HG03460 (cell line): ENCODE results near the gene AGTPBP1.
A peak's percentile ranks its signal among the peaks of the same experiment; 100 is the strongest.
"Not testable (repeated sequence)": the region's sequence is repeated elsewhere in the genome, so short reads cannot be mapped to it uniquely, and the experiment has no call there.

Experiments
- ATAC-seq: cut with Tn5 transposase; IDR thresholded peaks from one replicate; pipeline ENCODE4 v1.9.1; 2021; ENCODE audit not compliant: unreplicated experiment

AGTPBP1 gene

DNA sequence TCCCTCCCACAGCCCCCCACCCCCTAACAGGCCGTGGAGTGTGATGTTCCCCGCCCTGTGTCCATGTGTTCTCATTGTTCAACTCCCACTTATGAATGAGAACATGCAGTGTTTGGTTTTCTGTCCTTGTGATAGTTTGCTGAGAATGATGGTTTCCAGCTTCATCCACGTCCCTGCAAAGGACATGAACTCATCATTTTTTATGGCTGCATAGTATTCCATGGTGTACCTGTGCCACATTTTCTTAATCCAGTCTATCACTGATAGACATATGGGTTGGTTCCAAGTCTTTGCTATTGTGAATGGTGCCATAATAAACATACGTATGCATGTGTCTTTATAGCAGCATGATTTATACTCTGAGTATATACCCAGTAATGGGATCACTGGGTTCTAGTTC is 23.9 kb downstream of the AGTPBP1 start:
- not testable (repeated sequence) for ATAC-seq

DNA sequence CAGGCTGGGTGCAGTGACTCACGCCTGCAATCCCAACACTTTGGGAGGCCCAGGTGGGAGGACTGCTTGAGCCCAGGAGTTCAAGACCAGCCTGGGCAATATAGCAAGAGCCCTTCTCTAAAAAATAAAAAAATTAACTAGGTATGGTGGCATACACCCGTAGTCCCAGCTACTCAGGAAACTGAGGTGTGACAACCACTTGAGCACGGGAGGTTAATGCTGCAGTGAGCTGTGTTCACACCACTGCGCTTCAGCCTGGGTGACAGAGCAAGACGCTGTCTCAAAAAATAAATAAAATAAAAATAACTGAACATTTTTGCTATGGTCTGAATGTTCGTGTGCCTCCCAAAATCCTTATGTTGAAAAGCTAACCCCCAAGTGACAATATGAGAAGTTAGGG is 24.5 kb downstream of the AGTPBP1 start:
- ATAC-seq: no peak

DNA sequence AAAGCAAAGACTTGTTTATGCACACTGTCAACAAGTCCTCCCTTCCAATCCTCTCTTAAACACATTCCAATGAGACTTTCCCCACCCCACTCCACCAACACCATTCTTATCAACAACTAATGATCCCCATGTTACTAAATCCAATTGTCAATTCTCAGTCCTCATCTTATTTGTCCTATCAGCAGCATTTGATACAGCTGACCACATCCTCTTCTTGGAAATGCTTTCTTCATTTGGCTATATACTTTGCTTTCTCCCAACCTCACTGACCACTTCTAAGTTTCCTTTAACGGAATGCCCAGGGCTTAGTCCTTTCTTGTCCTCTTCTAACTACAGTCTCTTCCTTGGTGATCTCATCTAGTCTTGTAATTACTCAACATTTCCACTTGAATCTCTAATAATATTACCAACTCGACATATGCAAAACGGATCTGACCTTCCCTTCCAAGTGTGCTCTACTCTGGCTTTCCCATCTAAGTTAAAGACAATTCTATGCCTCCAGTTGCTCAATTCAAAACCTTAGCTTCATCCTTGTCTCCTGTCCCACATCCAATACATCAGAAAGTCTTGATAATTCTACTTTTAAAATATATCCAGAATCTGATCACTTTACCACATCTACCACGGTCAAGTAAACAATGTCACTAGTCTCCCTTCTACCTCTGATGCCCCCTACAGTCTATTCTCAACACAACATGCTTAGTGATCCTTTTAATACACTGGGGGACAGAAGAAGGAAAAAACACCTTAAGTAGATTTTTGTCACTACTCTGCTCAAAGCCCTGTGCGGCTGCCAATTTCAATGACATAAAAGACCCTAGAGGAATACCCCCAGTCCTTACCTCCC is 25.5 kb downstream of the AGTPBP1 start:
- ATAC-seq: peak; percentile 65

DNA sequence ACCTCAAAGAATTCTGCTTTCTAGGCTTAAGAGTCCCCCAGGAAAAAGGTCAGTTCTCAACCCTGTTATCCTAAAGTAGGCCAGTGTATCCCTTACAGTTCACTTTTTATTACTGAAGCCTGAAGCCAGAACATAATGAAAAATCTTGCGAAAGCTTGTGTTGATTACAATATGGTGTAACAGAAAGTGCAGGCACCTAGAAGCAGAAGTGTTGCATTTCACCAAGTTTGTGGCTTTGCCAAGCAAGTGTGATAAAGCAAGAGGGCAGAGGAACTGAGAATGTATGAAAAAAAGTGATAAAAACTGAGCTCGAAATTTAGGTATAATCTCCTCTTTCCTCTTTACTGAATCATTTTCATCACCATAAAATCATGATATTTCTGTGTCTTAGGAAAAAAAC is 26.2 kb downstream of the AGTPBP1 start:
- peak; percentile 73 for ATAC-seq

DNA sequence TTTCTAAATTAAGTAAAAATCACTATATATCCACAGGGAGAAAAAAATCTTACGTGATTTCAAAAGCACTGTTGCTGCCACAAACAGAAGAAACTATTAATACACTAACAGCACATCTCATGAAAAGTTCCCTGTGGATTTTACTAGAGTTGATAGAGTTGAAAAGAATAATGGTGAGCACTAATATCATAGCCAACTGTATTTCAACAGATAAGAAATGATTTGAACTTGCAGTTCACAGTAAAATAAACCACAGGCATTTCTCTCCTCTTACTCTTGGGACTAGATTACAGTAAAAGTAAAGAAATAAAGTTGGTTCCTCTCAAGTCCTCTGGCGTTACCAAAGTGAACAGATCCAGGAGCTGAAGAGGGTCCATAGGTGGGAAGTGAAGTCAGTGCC is 27.9 kb downstream of the AGTPBP1 start:
- no peak for ATAC-seq

DNA sequence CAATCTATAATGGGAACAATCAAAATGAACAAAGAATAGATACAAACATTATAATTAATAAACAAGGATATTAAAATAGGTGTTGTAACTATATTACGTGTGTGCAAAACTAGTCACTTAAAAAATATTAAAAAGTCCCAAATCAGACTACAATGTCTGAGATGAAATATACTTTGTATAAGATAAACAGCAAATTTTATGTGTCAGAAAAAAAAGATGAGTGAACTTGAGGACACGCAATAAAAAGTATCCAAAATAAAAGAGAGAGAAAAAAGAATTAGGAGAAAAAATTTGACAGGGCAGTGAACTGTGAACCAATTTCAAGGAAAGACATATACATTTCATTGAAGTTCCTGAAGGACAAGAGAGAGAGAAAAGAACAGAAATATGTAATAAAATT is 37.0 kb downstream of the AGTPBP1 start:
- no peak for ATAC-seq

DNA sequence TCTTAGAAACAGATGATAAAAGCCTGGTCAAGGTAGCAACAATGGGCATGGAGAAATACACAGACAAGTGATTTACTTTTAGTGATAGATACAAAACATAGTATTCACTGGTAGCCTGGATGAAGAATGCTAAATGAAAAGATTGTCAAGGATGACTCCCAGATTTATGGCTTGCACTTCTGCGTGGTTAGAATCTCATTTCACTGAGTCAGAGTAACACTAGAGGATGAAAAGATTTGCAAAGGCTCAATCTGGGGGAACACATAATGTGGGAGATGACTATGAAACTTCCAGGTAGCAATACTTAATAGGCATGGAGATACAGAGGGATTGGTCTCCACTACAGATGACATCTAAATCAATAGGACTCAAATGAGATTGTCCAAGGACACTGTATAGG is 38.4 kb downstream of the AGTPBP1 start:
- ATAC-seq: no peak

DNA sequence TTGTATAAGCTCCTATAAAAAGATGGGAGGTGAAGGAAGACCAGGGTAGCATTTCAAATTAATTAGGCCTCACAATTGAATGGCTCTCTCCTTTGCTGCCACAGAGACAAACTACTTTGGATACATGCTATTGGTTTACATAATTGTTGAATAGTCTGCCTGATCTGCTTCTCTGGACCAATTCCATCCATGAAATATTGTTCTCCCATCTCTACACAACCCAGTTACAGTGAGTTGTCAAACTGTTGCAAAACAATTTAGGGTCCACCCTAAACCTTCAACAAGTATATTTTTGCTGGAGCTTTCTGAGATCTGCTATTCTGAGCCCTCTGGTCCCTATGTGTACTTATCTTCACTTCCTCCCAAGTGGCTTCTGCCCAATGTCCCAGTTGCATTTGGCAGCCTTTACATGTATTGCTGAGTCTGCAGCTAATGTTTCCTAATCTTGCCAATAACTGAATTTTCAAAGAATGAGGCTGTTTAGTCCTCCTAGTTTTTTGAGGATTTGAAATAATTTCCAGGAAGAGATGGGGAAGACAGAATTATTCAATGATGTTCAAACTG is 38.9 kb downstream of the AGTPBP1 start:
- no peak for ATAC-seq

DNA sequence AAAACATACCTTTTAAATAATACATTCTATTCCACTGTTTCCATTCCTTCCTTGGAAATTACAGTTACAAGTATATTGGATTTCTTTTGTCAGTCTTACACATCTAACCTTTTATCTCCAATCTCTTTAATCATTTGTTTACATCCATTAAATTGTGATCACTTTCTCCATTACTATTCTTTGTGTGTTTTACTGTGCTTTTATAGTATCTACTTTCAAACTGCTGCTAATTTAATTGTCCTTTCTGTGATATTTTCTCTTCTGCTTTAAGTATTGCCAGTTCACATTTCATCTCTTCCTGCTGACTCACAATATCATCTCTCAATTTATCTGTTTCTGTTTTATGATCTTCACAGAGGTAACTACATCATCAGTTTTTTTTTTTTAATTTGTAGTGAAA is 39.6 kb downstream of the AGTPBP1 start:
- ATAC-seq: no peak

DNA sequence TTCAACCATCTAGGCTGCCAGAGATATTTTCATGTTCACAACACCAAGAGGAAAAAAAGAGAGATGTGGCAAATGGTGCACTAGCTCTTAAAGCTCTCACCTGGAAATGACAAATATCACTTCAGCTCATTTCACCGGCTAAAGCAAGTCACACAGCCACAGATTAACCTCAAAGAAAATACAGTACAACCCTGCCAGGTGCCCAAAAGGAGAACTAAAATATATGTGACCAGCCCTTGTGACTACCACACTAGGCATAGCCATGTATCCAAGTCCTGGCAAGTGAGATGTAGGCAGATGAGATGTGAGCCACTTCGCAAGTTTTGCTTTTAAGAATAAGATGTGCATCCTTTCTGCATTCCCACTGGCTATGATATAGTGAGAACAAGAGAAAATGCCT is 41.4 kb downstream of the AGTPBP1 start:
- no peak for ATAC-seq

DNA sequence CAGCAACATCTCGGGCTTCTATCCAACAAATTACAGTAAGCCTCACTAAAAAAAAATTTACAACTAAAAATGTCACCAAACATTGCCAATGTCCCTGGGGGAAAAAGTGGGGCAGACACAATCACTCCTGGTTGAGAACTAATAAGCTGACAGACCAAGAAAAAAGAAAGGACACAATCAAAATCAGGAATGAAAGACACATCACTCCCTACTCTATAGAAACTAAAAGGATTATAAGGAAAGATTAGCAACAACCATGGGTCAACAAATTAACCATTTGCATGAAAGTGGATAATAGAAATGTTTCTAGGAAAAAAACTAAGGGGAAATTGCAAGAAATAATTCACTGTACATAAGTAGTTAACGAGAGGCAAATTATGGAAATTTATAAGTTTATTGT is 53.4 kb downstream of the AGTPBP1 start:
- no peak for ATAC-seq

DNA sequence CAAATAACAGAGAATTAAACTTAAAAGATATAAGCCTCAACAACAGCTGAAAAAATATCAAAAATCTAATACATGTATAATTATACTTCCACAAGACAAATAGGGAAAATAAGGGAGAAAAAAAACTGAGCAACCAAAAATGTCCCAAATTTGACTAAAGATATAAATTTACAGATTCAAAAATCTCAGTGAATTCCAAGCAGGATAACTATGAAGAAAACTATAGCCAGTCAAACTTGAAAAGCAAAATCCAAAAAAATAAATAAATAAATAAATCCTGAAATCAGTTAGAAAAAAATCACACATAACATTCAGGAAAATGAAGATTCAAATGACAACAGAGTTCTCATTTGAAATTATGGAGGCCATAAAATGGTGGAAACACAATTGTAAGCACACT is 56.7 kb downstream of the AGTPBP1 start:
- ATAC-seq: no peak

DNA sequence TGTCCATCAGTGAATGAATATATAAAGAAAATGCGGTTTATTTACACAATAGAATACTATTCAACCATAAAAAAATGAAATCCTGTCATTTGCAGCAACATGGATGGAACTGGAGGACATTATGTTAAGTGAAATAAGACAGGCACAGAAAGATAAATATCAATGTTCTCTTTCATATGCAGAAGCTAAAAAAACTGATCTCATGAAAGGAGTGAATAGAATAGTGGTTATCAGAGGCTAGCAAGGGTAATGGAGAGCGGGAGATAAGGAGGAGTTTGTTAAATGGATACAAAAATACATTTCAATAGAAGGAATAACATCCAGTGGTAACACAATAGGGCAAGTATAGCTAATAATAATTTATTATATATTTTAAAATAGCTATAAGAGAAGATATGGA is 65.0 kb downstream of the AGTPBP1 start:
- ATAC-seq: no peak

DNA sequence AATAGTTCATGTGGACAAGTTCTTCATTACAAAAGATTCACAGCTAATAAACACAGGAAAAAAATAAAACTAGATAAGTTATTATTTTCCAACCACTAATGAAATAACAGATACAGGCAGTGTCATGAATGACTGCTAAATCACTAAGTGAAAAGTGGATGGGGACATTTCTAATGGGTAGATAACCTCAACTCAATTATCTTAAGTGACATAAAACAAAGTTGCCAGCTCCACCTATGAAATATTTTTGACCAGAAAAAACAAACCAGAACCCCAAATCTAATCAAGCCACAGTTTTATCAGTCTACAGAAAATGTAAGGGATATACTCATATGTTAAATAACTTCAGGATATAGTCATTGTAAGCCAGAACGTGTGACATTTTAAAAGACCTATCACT is 74.4 kb downstream of the AGTPBP1 start:
- no peak for ATAC-seq

DNA sequence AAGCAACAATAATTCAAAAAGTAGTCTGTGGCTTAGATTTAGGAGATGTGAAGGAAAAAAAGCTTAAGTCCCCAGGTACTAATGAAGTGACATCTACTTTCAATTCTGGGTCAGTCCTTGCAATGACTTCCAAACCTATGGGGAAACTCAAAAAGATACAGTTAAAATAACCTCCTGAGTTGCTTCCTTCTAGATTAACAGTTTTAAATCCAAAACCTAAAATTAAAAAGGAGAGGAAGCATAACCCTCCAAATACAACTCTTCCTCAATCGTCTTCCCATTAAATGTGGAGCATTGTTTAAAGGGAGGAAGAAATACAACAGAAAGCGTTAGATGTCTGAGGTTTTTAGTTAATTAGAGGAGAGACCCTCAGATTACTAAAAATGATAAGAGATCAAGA is 75.7 kb downstream of the AGTPBP1 start:
- ATAC-seq: no peak

DNA sequence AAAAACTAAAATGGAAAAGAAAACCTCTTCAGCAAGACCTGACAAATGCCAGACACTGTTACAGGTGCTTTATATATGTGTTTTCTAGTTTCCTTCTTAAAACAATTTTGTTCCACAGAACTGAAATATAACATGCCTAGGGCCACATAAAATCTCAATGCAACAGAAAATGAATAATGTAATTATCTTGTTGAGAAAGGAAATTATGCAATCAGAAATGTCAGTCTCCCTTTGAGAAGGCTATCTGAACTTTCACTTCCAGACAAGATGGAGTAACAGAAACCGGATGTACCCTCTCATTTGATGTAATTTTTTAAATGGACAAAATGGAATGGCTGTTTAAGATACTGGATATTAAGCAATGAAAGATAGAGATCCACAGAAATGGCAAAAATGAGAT is 79.2 kb downstream of the AGTPBP1 start:
- no peak for ATAC-seq

DNA sequence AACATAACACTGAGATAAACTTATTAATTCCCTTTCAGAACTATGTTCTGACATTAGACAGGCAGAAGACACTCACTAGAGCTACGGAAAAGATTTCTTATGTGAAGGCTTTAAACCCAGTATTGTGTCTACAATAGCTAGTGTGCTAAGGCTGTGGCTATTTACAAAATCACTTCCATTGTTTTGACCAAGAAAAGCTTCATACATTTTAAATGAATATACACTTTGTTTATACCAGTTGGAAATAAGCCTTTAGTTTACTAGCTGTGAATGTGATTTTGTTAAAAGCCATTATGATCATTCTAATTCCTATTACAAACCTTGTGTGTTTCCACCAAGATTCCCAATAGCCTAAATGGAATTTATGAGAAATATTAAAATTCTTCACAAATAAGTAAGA is 83.0 kb downstream of the AGTPBP1 start:
- ATAC-seq: no peak

DNA sequence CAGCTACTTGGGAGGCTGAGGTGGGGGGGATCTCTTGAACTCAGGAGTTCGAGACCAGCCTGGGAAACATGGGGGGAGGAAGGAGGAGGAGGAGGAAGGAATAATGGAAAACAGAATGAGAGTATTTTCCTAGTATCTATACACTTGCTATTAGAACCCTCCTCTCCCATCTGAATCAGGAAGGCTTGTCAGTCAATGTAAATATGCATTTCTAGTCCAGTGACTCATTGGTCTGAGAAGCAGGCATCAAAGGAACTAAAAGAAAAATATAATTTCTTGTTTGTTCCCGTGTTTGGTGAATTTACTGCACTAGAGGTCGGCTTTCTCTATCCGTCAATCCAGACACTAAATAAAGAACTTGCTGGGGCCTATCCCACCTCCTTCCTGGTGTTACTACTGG is 88.6 kb downstream of the AGTPBP1 start:
- ATAC-seq: no peak

DNA sequence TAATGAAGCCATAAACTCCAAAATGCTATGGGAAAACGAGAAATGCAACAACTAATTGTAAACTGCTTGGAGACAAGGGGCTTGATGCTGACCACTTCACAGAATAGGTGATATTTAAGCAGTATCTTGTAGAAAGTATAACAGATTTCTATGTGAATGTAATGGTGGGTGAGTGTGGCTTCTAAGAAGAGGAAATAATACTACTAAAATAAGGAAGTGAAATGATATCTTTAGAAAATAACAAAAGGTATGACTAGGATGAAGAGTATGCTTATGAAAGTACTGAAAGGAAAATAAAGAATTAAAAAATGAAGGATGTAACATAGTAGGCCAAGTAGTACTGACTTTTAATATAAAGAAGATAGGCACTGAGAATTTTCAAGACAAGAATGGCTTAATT is 94.2 kb downstream of the AGTPBP1 start:
- peak; percentile 80 for ATAC-seq

DNA sequence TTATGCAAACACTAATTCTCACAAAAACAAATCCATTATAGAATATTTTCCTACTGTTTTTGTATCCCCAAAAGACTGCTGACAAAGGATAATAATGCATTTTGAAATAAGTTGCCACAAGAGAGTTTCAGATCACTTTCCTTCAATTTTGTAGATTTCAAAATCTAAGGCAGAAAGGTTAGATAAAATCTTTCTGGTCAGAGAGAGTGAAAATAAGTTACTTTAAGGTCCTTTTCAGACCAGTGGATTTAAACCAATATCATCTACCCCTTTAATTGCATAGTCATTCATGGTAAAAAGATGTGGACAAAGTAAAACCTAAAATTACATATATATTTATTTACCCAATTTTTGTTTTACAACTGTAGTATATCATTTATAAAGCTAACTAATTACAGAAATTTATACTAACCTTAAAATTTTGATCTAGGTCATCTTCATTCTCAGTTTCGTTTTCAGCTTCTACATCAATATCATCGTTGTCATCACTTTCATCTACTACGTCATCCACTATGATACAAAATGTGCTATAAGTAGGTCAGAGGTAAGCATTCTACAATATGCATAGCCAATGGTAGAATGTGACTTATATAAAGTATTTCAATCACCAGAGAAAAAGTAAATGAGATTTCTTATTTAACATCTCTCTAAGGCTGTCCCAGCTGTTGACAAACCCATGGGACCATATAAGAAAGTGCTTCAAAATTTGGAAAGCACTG is 95.7 kb downstream of the AGTPBP1 start:
- ATAC-seq: no peak

DNA sequence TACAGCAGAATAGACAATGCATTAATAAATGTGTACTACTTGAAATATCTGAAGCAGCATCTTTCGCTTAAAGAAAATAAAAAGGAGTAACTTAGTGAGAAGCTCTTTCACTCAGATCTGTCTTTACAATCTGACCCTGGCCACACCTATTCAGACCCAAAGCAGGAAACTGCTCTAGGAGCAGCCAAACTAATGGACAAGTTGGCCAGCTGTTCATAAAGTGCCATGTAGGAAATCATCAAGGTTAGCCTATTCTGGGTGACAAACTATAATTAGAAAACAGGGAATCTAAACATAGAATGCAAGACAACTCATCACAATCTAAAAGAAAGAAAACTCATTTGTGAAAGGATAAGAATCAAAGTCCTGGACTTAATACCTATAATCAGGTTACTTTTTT is 101.3 kb downstream of the AGTPBP1 start:
- ATAC-seq: no peak

DNA sequence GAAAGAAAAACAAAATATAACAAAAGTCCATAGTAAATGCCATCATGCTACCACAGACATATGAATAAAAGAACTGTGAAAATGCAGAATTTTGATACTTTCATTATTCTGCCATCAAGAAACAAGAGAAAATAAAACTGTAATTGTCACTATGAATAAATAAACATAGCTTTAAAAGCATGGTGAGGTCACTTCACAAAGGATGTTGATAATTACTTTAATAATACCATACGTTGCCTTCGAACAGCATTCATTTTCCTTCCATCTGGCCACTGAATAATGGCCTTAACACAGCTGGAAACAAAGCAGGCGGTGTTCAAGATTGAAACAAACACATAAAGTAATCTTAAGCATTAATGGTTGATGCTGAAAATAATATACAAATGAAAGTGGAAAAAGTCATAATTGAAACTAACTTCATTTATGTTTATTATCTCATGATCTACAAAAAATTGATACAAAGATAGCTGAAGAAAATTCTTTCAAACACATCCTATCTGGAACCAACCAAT is 102.0 kb downstream of the AGTPBP1 start:
- no peak for ATAC-seq
